MM.1S (cell line): ENCODE data around the gene LORICRIN.

Experiments used
- DNase-seq: peaks from one replicate; pipeline ENCODE4 v3.0.0-alpha.2; 2015
- H2AFZ ChIP-seq: fragments of 300-600 bp; sonication (generic); 2 replicates; pipeline ENCODE4 v1.6.0; 2016; ENCODE audit warnings: antibody characterized with exemption, low read length
- H3F3A ChIP-seq: fragments of 300-600 bp; sonication (generic); 2 replicates; pipeline ENCODE4 v1.6.1; 2016; ENCODE audit warnings: mild to moderate bottlenecking, antibody characterized with exemption, low read length, moderate library complexity, mixed read lengths; ENCODE audit not compliant: insufficient read depth
- H3K27ac ChIP-seq: fragments of 300-600 bp; sonication (generic); 2 replicates; pipeline ENCODE4 v1.5.1; 2016; ENCODE audit warnings: mild to moderate bottlenecking, low read length
- H3K27me3 ChIP-seq: fragments of 300-600 bp; sonication (generic); replicated peaks from 2 replicates; pipeline ENCODE4 v1.6.0; 2016; ENCODE audit warnings: low read length; ENCODE audit not compliant: insufficient read depth
- H3K36me3 ChIP-seq: fragments of 300-600 bp; sonication (generic); replicated peaks from 2 replicates; pipeline ENCODE4 v1.6.1; 2016; ENCODE audit warnings: mild to moderate bottlenecking, low read length, mixed read lengths; ENCODE audit not compliant: insufficient read depth
- H3K4me1 ChIP-seq: fragments of 300-600 bp; sonication (generic); 2 replicates; pipeline ENCODE4 v1.6.1; 2016; ENCODE audit warnings: low read length, mixed read lengths
- H3K4me2 ChIP-seq: fragments of 300-600 bp; sonication (generic); 2 replicates; pipeline ENCODE4 v1.6.0; 2016; ENCODE audit warnings: low read depth, low read length
- H3K4me3 ChIP-seq: fragments of 300-600 bp; sonication (generic); 2 replicates; pipeline ENCODE4 v1.5.1; 2016; ENCODE audit warnings: low read length, mixed read lengths
- H3K79me2 ChIP-seq: fragments of 300-600 bp; sonication (generic); 2 replicates; pipeline ENCODE4 v1.6.1; 2016; ENCODE audit warnings: mixed run types, low read length, mixed read lengths
- H3K9ac ChIP-seq: fragments of 300-600 bp; sonication (generic); 2 replicates; pipeline ENCODE4 v1.6.1; 2016; ENCODE audit warnings: low read length, mixed read lengths
- H3K9me2 ChIP-seq: fragments of 300-600 bp; sonication (generic); replicated peaks from 2 replicates; pipeline ENCODE4 v1.6.1; 2016; ENCODE audit warnings: mild to moderate bottlenecking, low read length, mixed read lengths; ENCODE audit not compliant: insufficient read depth
- H3K9me3 ChIP-seq: fragments of 300-600 bp; sonication (generic); replicated peaks from 2 replicates; pipeline ENCODE4 v1.6.1; 2016; ENCODE audit warnings: mild to moderate bottlenecking, low read length, mixed read lengths; ENCODE audit not compliant: insufficient read depth
- H4K20me1 ChIP-seq: fragments of 300-600 bp; sonication (generic); 2 replicates; pipeline ENCODE4 v1.6.1; 2016; ENCODE audit warnings: mild to moderate bottlenecking, low read length, moderate library complexity, mixed read lengths; ENCODE audit not compliant: insufficient read depth
- CTCF ChIP-seq: fragments of 300-600 bp; sonication (generic); IDR thresholded peaks from 2 replicates; pipeline ENCODE4 v1.5.1; 2016; ENCODE audit warnings: antibody characterized with exemption, low read length, mixed read lengths
- EZH2 ChIP-seq: fragments of 300-600 bp; sonication (generic); optimal IDR thresholded peaks from 2 replicates; pipeline ENCODE3; 2017; ENCODE audit warnings: low read depth, mild to moderate bottlenecking, antibody characterized with exemption, low read length, mixed read lengths
- EZH2phosphoT487 ChIP-seq: fragments of 300-600 bp; sonication (generic); IDR thresholded peaks from 2 replicates; pipeline ENCODE4 v1.6.1; 2018; ENCODE audit warnings: antibody characterized with exemption, low read length

The LORICRIN gene

GRCh38 chr1:153251087-153251486 is 8.4 kb upstream of the LORICRIN start:
- Histone ChIP-seq H3K9me2 (no peaks in the 10 kb centered on the region), H3K36me3 (no peaks in the 10 kb centered on the region), H3K4me3 (no peak overlapping the region), H3K4me1 (peaks cover 12% of the 10 kb centered on the region), H3F3A (peaks cover 9% of the 10 kb centered on the region; the same call in 1 of the 2 replicates), H3K4me2 (no peak overlapping the region), H3K79me2 (no peaks in the 10 kb centered on the region), H3K9ac (no peak overlapping the region), H3K27ac (no peak overlapping the region), H3K9me3 (no peaks in the 10 kb centered on the region), H4K20me1 (no peaks in the 10 kb centered on the region), H3K27me3 (no peaks in the 10 kb centered on the region), H2AFZ (no peak overlapping the region)
- TF ChIP-seq EZH2phosphoT487 (no peak), CTCF (no peak), EZH2 (no peak)
- DNase-seq, result no peak

- H3K36me3 ChIP-seq, result no peaks in the 10 kb centered on the region
- H3K27ac ChIP-seq, result no peak overlapping the region
- no peak overlapping the region for H3K4me3 ChIP-seq
- peaks cover 12% of the 10 kb centered on the region for H3K4me1 ChIP-seq
- H3K4me2 ChIP-seq, result no peak overlapping the region
- no peak overlapping the region for H3K9ac ChIP-seq
- H3K27me3 ChIP-seq, result no peaks in the 10 kb centered on the region
- no peaks in the 10 kb centered on the region for H4K20me1 ChIP-seq
- H3K79me2 ChIP-seq, result no peaks in the 10 kb centered on the region
- TF ChIP-seq EZH2phosphoT487 (no peak), EZH2 (no peak), CTCF (no peak)
- no peak overlapping the region for H2AFZ ChIP-seq
- no peak for DNase-seq
- H3K9me3 ChIP-seq, result no peaks in the 10 kb centered on the region
- peaks cover 9% of the 10 kb centered on the region; the same call in 1 of the 2 replicates for H3F3A ChIP-seq
- H3K9me2 ChIP-seq, result no peaks in the 10 kb centered on the region
Observed at GRCh38 chr1:153251562-153251961, 7.9 kb upstream of the LORICRIN start.

GRCh38 chr1:153251988-153252387 is 7.5 kb upstream of the LORICRIN start:
- DNase-seq, result no peak
- peaks cover 12% of the 10 kb centered on the region for H3K4me1 ChIP-seq
- H3K36me3 ChIP-seq, result no peaks in the 10 kb centered on the region
- H3K9me3 ChIP-seq, result no peaks in the 10 kb centered on the region
- H3F3A ChIP-seq, result peaks cover 9% of the 10 kb centered on the region; the same call in 1 of the 2 replicates
- H3K27ac ChIP-seq, result no peak overlapping the region
- H3K9me2 ChIP-seq, result no peaks in the 10 kb centered on the region
- no peaks in the 10 kb centered on the region for H3K27me3 ChIP-seq
- H3K79me2 ChIP-seq, result no peaks in the 10 kb centered on the region
- no peak for TF ChIP-seq CTCF
- no peak for TF ChIP-seq EZH2phosphoT487
- no peak for TF ChIP-seq EZH2
- H3K4me3 ChIP-seq, result no peak overlapping the region
- H2AFZ ChIP-seq, result no peak overlapping the region
- H4K20me1 ChIP-seq, result no peaks in the 10 kb centered on the region
- no peak overlapping the region for H3K9ac ChIP-seq
- no peak overlapping the region for H3K4me2 ChIP-seq
